Stimulated activated CD8-positive, alpha-beta memory T cell treated with anti-CD3 and anti-CD28 coated beads, Interleukin-7, amount 100 ng/mL, for 1 hour (primary cell): Measurements from ENCODE around the gene XIRP1.

Experiments
- DNase-seq, 2 donors: peaks; one replicate each; pipeline ENCODE4 v3.0.0-alpha.2; 2020; ENCODE audit warnings: low read depth in 2 of 2

XIRP1 gene

DNA sequence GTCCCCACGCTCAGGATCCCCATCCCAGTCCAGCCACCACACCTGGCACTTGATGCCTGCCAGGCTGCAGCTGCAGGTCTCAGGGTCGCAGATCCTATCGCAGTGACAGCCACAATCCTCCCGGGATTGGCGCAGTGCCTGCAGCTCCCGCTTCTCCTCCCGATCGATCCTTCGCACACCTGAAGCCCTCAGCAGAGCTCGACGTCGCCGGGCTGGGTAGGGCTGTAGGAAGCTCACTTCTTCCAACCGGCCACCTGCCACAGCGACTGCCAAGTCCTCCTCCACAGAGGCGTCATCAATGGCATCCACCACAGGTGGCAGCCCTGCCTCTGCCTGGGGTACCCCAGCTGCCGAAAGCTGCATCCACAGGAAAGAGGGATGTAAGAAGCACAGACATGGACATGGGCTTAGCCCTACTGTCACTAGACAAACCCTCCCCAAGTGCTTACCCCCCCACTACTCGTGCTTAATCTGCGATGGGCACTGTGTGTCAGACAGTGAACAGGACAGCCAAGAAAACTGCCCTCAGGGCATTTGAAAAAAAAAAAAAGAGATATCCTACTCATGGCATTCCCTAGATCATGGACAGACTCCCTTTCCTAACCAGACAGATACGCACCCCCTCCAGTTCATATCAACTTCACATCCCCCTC is 48.2 kb downstream of the XIRP1 start:
- no peak for DNase-seq

GRCh38 chr3:39143051-39143885 is 49.1 kb downstream of the XIRP1 start:
- no peak for DNase-seq

- DNase-seq, result no peak
Measured at GRCh38 chr3:39142067-39142466, 50.3 kb downstream of the XIRP1 start.

DNA sequence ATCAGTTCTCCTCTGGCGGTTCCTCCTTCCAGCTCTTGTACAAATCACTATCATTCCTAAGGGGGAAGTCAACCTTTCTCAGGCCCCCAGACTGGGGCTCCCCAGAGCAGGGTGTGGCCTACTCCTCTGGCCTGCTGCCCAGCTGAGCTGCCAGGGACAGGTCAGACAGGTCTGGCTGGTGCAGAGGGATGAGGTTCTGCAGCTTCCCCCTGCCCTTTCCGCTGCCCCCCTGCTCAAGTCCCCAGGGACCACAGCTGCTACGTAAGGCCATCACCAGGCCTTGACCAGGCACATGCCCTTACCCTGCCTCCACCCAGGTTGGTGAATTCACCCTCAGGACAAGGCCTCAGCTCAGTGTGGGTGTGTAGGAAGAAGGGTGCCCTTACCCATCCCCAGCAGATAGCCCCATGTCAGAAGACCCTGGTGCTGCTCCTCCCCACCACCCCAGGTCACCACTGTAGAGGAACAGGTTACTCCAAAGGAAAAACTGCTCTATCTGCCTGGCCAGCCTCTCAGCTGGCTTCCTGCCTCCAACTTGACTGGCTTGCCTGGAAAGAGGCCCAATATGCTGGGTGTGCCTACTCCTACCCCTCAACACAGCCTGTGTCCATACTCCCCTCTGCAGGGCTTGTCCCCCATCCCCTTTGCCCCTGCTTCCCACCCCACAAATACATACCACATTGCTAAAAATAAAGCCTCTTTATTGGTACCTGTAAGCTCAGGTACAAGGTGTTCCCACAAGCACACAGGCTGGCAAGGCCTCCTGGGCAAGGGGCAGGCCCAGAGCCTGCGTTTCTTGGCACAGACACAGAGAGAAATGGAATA is 51.0 kb downstream of the XIRP1 start:
- DNase-seq, result no peak

GRCh38 chr3:39140341-39140971 is 51.9 kb downstream of the XIRP1 start:
- DNase-seq, result no peak

DNA sequence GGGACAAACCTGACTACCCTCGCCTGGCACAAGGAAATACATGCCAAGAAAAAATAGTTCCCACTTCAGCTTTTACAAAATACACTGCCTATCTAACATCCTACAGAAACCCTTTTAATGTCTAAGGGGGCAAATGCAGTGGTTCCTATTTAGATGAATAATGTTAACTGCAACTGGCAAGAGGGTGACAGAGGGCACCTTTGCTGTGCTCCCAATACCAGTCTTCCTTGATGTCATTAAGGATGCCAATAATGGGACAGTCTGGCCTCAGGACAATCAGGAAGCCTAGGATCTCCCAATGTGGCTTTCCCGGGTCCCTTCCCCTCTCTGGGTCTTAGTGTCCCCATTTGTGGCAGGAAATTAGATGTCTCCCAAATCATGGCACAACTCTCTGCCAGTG is 53.0 kb downstream of the XIRP1 start:
- DNase-seq, result no peak

DNA sequence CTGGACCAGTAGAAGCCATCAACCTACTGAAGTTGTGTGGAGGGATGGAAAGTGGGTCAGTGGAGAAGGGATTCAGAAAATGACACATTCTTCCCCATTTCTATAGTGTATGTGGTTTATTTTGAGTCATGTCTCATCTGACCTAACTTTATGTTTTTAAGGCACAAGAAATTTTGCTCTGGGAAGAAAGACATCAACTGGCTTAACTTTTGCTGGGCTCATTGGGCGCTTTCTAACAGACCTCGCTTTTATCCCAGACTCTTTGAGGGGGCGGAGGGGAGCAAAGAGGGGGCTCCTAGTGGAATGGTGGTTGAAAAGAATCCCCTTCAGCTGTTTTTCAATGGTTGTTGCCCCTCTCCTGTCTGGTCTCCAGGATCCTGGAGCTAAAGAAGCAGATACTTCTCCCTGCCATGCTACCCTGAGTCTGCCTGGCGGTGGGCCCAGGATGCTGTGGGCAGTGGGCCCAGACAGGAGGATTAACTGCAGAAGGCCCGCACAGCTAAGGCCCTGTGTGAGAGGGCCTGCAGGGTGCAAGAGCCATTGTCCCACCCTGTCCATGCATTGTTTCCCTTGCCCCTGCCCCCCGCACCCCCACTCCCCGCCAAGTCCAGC is 53.5 kb downstream of the XIRP1 start:
- no peak for DNase-seq

DNA sequence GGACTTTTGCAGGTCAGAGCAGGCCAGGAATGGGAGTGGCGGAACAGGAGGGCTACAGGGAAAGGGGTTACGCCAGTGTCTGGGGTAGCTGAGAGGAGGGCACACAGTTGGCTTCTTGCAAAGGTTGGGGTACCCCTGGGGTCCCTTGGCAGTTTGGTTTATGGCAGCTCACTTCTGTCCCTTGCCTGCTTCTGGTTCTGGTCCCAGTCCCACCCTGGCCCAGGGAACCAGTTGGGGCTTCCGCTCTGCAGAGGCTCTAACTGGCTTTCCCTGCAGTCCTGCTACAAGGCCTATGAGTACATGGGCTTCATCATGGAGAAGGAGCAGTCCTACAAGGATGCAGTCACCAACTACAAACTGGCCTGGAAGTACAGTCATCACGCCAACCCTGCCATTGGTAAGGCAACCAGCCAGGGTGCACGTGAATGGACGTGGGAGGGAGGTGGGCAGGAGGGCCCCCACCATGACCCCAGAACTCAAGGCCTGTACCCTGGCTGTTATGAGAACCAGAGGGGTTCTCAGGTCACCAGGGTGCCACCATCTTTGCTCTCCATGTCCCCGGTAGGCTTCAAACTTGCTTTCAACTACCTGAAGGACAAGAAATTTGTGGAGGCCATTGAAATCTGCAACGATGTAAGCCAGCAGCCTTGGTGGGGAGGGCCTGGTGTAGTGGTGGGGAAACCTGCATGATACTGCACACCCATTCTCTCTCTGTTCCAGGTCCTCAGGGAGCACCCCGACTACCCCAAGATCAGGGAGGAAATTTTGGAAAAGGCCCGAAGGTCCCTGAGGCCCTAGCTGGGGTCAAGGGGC is 54.2 kb downstream of the XIRP1 start:
- DNase-seq, result no peak

DNA sequence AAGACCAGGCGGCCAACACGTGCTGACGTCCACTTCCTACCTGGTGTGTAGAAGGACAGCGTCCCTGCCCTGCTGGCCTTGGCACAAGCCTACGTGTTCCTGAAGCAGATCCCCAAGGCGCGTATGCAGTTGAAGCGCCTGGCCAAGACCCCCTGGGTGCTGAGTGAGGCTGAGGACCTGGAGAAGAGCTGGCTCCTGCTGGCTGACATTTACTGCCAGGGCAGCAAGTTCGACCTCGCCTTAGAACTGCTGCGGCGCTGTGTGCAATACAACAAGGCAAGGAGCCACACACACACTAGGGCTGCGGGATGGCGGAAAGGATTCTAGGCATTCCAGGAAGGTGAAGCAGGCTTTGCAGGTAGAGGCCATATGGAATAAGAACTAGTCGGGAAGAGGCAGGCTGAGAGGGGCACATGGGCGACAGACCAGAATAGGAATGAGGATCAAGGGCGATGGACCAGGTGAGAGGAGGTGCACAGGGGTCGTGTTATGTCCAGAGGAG is 54.9 kb downstream of the XIRP1 start:
- DNase-seq, result no peak

GRCh38 chr3:39136533-39137434 is 55.6 kb downstream of the XIRP1 start:
- no peak for DNase-seq

GRCh38 chr3:39135170-39135805 is 57.1 kb downstream of the XIRP1 start:
- no peak for DNase-seq

GRCh38 chr3:39134305-39134704 is 58.1 kb downstream of the XIRP1 start:
- no peak for DNase-seq

DNA sequence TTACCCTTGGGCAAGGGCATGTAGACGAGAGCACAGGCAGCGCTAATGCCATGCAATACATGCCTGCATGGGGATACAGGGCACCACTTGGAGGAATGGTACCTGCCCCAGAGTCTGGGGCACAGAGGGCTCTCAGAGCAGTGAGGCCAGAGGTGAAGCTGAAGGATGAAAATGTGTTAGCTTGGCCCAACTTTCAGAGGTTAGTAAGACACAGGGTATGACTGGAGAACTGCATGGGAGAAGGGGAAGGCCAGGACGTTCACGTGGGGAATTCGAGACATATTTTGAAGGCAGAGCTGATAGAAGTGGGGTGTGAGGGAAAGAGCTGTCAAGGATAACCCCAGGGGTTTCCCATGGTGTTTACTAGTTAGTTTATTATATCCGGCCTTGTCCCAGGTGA is 58.6 kb downstream of the XIRP1 start:
- no peak for DNase-seq
